ENCODE data around the gene SYNE1.
"Not testable (repeated sequence)": the region's sequence is repeated elsewhere in the genome, so short reads cannot be mapped to it uniquely, and the experiment has no call there.

Gene SYNE1

GRCh38 chr6:152625213-152625612, 11.9 kb downstream of the SYNE1 start:
- no peak for DNase-seq

- not testable (repeated sequence) for DNase-seq
Observed at GRCh38 chr6:152614776-152615175, 22.4 kb downstream of the SYNE1 start.

GRCh38 chr6:152609125-152609670, 28.0 kb downstream of the SYNE1 start:
- no peak for DNase-seq

- DNase-seq = no peak
Observed at GRCh38 chr6:152605941-152606340, 31.2 kb downstream of the SYNE1 start.

GRCh38 chr6:152605342-152605741, 31.8 kb downstream of the SYNE1 start:
- DNase-seq = no peak

- no peak for DNase-seq
Observed at GRCh38 chr6:152603911-152604310, 33.3 kb downstream of the SYNE1 start.

- DNase-seq = no peak
Observed at GRCh38 chr6:152600022-152600421, 37.1 kb downstream of the SYNE1 start.

GRCh38 chr6:152598901-152599537, 38.1 kb downstream of the SYNE1 start:
- no peak for DNase-seq

- DNase-seq = no peak
Observed at GRCh38 chr6:152598421-152598820, 38.7 kb downstream of the SYNE1 start.

- no peak for DNase-seq
Observed at GRCh38 chr6:152596726-152597125, 40.4 kb downstream of the SYNE1 start.

- DNase-seq = no peak
Observed at GRCh38 chr6:152595499-152595898, 41.7 kb downstream of the SYNE1 start.

- DNase-seq = no peak
Observed at GRCh38 chr6:152594701-152595100, 42.5 kb downstream of the SYNE1 start.

GRCh38 chr6:152588456-152588855, 48.7 kb downstream of the SYNE1 start:
- DNase-seq = no peak

GRCh38 chr6:152587473-152587872, 49.7 kb downstream of the SYNE1 start:
- DNase-seq = no peak

- DNase-seq = no peak
Observed at GRCh38 chr6:152585236-152585635, 51.9 kb downstream of the SYNE1 start.

- no peak for DNase-seq
Observed at GRCh38 chr6:152583888-152584287, 53.3 kb downstream of the SYNE1 start.

GRCh38 chr6:152576525-152576924, 60.6 kb downstream of the SYNE1 start:
- no peak for DNase-seq

GRCh38 chr6:152575621-152576150, 61.5 kb downstream of the SYNE1 start:
- DNase-seq = no peak

- DNase-seq = no peak
Observed at GRCh38 chr6:152575161-152575560, 62.0 kb downstream of the SYNE1 start.

GRCh38 chr6:152573762-152574161, 63.4 kb downstream of the SYNE1 start:
- DNase-seq = no peak

GRCh38 chr6:152572338-152573088, 64.6 kb downstream of the SYNE1 start:
- DNase-seq = no peak

GRCh38 chr6:152571943-152572337, 65.2 kb downstream of the SYNE1 start:
- DNase-seq = no peak

GRCh38 chr6:152571089-152571488, 66.1 kb downstream of the SYNE1 start:
- no peak for DNase-seq

Data from CD4-positive, alpha-beta T cell treated with Interferon gamma for 1 hour (primary cell).